Fibroblast of lung (primary cell): ENCODE measurements around the gene CDH4. TPM values are rescaled to one million over a fixed set of nuclear protein-coding genes. Genes with fewer than 3 reads are reported as not detected.

Source experiments
- DNase-seq, 2 donors: peaks; one replicate each; pipeline versions ENCODE4 v3.0.0 to v3.0.0-alpha.2; 2010; ENCODE audit warnings: low read depth in 2 of 2
- H2AFZ ChIP-seq: 2 replicates; pipeline ENCODE4 v1.5.1; 2012; ENCODE audit warnings: low read length, control low read depth, inconsistent platforms
- H3K27ac ChIP-seq: 2 replicates; pipeline ENCODE4 v1.5.1; 2011; ENCODE audit warnings: low read length, control low read depth; ENCODE audit not compliant: insufficient read depth
- H3K27me3 ChIP-seq: 2 replicates; pipeline ENCODE4 v1.5.1; 2011; ENCODE audit warnings: mild to moderate bottlenecking, low read length; ENCODE audit not compliant: control insufficient read depth, insufficient read depth
- H3K36me3 ChIP-seq: 2 replicates; pipeline ENCODE4 v1.5.1; 2011; ENCODE audit warnings: low read length; ENCODE audit not compliant: control insufficient read depth, insufficient read depth
- H3K4me1 ChIP-seq: 2 replicates; pipeline ENCODE4 v1.5.1; 2011; ENCODE audit warnings: low read length; ENCODE audit not compliant: control insufficient read depth, insufficient read depth; ENCODE audit errors: extremely low read depth
- H3K4me2 ChIP-seq: 2 replicates; pipeline ENCODE4 v1.5.1; 2011; ENCODE audit warnings: low read length, control low read depth; ENCODE audit not compliant: insufficient read depth; ENCODE audit errors: extremely low read depth
- H3K4me3 ChIP-seq, 4 experiments: fragments of 200-600 bp in 1 of 4; sonication (generic) in 1 of 4; replicated peaks in 1 of 4; 2 replicates each; pipeline ENCODE4 v1.5.1; 2011 to 2016; ENCODE audit warnings: low read length in 4 of 4, low read depth in 3 of 4, mild to moderate bottlenecking in 3 of 4, control low read depth in 2 of 4, inconsistent platforms in 1 of 4, mixed read lengths in 1 of 4; ENCODE audit not compliant: insufficient read depth in 1 of 4; ENCODE audit errors: control extremely low read depth in 1 of 4
- H3K79me2 ChIP-seq: 2 replicates; pipeline ENCODE4 v1.5.1; 2012; ENCODE audit warnings: mild to moderate bottlenecking, low read length, inconsistent platforms; ENCODE audit not compliant: control insufficient read depth, insufficient read depth
- H3K9ac ChIP-seq: 2 replicates; pipeline ENCODE4 v1.5.1; 2011; ENCODE audit warnings: mild to moderate bottlenecking, low read length, control low read depth; ENCODE audit not compliant: insufficient read depth
- H3K9me3 ChIP-seq: 2 replicates; pipeline ENCODE4 v1.5.1; 2012; ENCODE audit warnings: low read depth, low read length; ENCODE audit not compliant: control insufficient read depth, insufficient read depth
- H4K20me1 ChIP-seq: 2 replicates; pipeline ENCODE4 v1.5.1; 2011; ENCODE audit warnings: low read length; ENCODE audit not compliant: control insufficient read depth, insufficient read depth; ENCODE audit errors: extremely low read depth
- EZH2 ChIP-seq: IDR thresholded peaks from 2 replicates; pipeline ENCODE4 v1.5.1; 2012; ENCODE audit warnings: low read length, control low read depth, mild to moderate bottlenecking; ENCODE audit errors: missing control alignments
- polyA plus RNA-seq, 2 donors: library from polyadenylated mRNA; depleted of rRNA in 1 of 2; stranded (reverse) in 1 of 2; unstranded in 1 of 2; fragments of >200 nt; gene quantifications; 2 replicates each; pipeline ENCODE4 v1.2.1, GENCODE V29; 2011 to 2012; ENCODE audit warnings: missing spikeins in 1 of 2
- total RNA-seq: library from RNA; depleted of rRNA; stranded (reverse); fragments of >200 nt; gene quantifications from 2 replicates; pipeline ENCODE4 v1.2.1, GENCODE V29; 2014
- TF ChIP-seq, protein P1 (sequence below), 2 donors: IDR thresholded peaks in 1 of 2; conservative IDR thresholded peaks in 1 of 2; 1 replicate in 1 of 2; 2 replicates in 1 of 2; pipeline ENCODE4 v1.5.1; 2011 to 2012; ENCODE audit warnings: low read length in 2 of 2, control low read depth in 1 of 2, inconsistent platforms in 1 of 2, low read depth in 1 of 2, mild to moderate bottlenecking in 1 of 2

Gene CDH4
- total and polyA plus RNA-seq, 2 donors (not counting 1 experiment from before 2014, with no cell fraction given), result 4.8 to 6.8 TPM

DNA sequence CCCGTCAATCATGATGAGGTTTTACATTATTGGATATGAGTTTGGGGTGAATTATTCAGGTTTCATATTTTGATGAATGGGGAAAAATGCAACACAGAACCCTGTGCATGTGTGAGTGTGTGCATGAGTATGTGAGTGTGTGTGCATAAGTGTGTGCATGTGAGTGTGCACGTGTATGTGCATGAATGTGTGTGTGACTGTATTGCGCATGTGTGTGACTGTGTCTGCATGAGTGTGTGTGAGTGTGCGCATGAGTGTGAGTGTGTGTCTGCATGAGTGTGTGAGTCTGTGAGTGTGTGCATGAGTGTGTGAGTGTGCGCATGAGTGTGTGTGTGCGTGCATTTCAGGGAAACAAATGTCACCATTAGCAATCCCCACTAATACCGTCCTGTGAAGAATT, 18.5 kb upstream of the CDH4 start:
- no peaks in the 10 kb centered on the region for H3K4me1 ChIP-seq
- no peak overlapping the region for H3K4me3 ChIP-seq
- no peaks in the 10 kb centered on the region for H3K79me2 ChIP-seq
- H3K36me3 ChIP-seq, result no peaks in the 10 kb centered on the region
- H3K27me3 ChIP-seq, result peaks cover 9% of the 10 kb centered on the region
- DNase-seq, result no peak
- H3K4me2 ChIP-seq, result no peak overlapping the region
- no peak overlapping the region for H3K9ac ChIP-seq
- H4K20me1 ChIP-seq, result no peaks in the 10 kb centered on the region
- H3K27ac ChIP-seq, result no peak overlapping the region
- no peak overlapping the region for H2AFZ ChIP-seq
- TF ChIP-seq, protein P1, sequence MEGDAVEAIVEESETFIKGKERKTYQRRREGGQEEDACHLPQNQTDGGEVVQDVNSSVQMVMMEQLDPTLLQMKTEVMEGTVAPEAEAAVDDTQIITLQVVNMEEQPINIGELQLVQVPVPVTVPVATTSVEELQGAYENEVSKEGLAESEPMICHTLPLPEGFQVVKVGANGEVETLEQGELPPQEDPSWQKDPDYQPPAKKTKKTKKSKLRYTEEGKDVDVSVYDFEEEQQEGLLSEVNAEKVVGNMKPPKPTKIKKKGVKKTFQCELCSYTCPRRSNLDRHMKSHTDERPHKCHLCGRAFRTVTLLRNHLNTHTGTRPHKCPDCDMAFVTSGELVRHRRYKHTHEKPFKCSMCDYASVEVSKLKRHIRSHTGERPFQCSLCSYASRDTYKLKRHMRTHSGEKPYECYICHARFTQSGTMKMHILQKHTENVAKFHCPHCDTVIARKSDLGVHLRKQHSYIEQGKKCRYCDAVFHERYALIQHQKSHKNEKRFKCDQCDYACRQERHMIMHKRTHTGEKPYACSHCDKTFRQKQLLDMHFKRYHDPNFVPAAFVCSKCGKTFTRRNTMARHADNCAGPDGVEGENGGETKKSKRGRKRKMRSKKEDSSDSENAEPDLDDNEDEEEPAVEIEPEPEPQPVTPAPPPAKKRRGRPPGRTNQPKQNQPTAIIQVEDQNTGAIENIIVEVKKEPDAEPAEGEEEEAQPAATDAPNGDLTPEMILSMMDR (conservative IDR thresholded peaks at IDR 0.05 in 1 of 2, IDR thresholded peaks at IDR 0.05 in 1 of 2; ENCODE audit: low read depth in 1 of 2, low read length in 2 of 2), result no peak
- TF ChIP-seq EZH2, result no peak
- no peaks in the 10 kb centered on the region for H3K9me3 ChIP-seq

DNA sequence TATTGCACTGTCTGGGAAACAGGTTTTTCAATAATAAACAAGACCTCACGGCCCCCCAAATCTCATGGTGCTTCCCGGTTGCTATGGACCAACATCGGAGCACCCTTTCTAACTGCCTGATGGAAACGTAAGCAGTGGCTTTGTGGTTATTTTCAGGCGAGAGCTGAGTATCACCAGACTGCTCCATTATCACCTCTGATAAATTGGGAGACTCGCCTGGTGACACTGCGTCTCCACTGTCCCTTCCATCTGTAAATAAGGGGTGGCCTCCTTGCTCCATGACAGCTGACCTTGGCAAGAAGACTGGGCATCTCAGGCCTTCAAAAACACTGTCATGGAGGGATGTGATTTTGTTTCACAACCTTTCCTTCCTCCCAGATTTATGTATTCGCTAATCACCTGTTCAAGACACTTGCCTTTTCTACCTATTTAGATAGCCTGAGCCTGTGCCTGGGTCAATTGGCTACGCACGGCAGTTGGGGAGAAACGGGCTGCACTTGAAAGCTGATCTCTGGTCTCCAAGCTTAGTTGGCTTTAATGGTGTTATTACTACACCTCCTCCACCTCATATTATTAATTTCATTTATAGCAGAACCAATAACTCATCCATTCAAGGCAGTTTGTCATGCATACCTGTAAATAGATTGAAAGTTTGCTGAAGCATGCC, 17.7 kb upstream of the CDH4 start:
- Histone ChIP-seq H4K20me1 (no peaks in the 10 kb centered on the region), H3K4me1 (no peaks in the 10 kb centered on the region), H3K9ac (no peak overlapping the region), H3K9me3 (no peaks in the 10 kb centered on the region), H3K36me3 (no peaks in the 10 kb centered on the region), H3K4me3 (no peak overlapping the region), H2AFZ (no peak overlapping the region), H3K27me3 (peaks cover 9% of the 10 kb centered on the region), H3K79me2 (no peaks in the 10 kb centered on the region), H3K27ac (no peak overlapping the region), H3K4me2 (no peak overlapping the region)
- TF ChIP-seq, protein P1 (conservative IDR thresholded peaks at IDR 0.05 in 1 of 2, IDR thresholded peaks at IDR 0.05 in 1 of 2; ENCODE audit: low read depth in 1 of 2, low read length in 2 of 2), result no peak
- no peak for TF ChIP-seq EZH2
- DNase-seq, result no peak

GRCh38 chr20:61236713-61237112, 15.3 kb upstream of the CDH4 start:
- TF ChIP-seq, protein P1 (conservative IDR thresholded peaks at IDR 0.05 in 1 of 2, IDR thresholded peaks at IDR 0.05 in 1 of 2; ENCODE audit: low read depth in 1 of 2, low read length in 2 of 2), result no peak
- no peak for TF ChIP-seq EZH2
- no peak overlapping the region for H3K27ac ChIP-seq
- H4K20me1 ChIP-seq, result no peaks in the 10 kb centered on the region
- no peaks in the 10 kb centered on the region for H3K79me2 ChIP-seq
- H3K4me1 ChIP-seq, result no peaks in the 10 kb centered on the region
- DNase-seq, result no peak
- H3K9ac ChIP-seq, result no peak overlapping the region
- no peak overlapping the region for H3K4me2 ChIP-seq
- peaks cover 12% of the 10 kb centered on the region for H3K27me3 ChIP-seq
- H3K9me3 ChIP-seq, result no peaks in the 10 kb centered on the region
- H2AFZ ChIP-seq, result no peak overlapping the region
- H3K36me3 ChIP-seq, result no peaks in the 10 kb centered on the region
- H3K4me3 ChIP-seq, result no peak overlapping the region
